Measurements from ENCODE around the gene RNU4-1.

DNA sequence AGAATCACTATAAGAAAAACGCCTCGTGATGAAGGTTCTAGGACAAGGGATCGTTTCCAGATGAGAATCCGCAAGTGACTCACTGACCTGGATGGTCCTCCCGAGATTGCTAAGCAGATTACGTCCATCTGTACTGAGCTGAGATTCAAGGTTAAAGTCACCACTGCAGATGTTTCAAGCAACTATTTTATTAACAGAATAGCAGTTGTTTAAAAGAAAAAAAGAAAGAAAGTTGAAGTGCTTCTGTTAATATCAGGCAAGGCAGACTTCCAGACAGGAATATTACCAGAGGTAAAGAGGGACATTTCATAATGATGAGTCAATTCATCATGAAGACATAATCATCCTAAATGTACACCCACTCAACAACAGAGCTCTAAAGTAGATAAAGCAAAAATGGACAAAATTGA is 45.4 kb downstream of the RNU4-1 start:
- TF ChIP-seq, protein P1, sequence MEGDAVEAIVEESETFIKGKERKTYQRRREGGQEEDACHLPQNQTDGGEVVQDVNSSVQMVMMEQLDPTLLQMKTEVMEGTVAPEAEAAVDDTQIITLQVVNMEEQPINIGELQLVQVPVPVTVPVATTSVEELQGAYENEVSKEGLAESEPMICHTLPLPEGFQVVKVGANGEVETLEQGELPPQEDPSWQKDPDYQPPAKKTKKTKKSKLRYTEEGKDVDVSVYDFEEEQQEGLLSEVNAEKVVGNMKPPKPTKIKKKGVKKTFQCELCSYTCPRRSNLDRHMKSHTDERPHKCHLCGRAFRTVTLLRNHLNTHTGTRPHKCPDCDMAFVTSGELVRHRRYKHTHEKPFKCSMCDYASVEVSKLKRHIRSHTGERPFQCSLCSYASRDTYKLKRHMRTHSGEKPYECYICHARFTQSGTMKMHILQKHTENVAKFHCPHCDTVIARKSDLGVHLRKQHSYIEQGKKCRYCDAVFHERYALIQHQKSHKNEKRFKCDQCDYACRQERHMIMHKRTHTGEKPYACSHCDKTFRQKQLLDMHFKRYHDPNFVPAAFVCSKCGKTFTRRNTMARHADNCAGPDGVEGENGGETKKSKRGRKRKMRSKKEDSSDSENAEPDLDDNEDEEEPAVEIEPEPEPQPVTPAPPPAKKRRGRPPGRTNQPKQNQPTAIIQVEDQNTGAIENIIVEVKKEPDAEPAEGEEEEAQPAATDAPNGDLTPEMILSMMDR (IDR thresholded peaks at IDR 0.05) = no peak
- TF ChIP-seq POLR2A (IDR thresholded peaks at IDR 0.05) = no peak
- no peak for TF ChIP-seq EP300 (IDR thresholded peaks at IDR 0.05)
